GM21447 (cell line): ENCODE measurements around the gene SLC29A1.
A peak's percentile ranks its signal among the peaks of the same experiment; 100 is the strongest.

Source experiments
- ATAC-seq: cut with Tn5 transposase; IDR thresholded peaks from one replicate; pipeline ENCODE4 v1.9.1; 2021; ENCODE audit not compliant: unreplicated experiment

SLC29A1 gene

GRCh38 chr6:44251576-44252524, 28.5 kb downstream of the SLC29A1 start:
- no peak for ATAC-seq

GRCh38 chr6:44253307-44254101, 30.1 kb downstream of the SLC29A1 start:
- no peak for ATAC-seq

- no peak for ATAC-seq
Measured at GRCh38 chr6:44254191-44255104, 31.1 kb downstream of the SLC29A1 start.

- ATAC-seq, result no peak
Measured at GRCh38 chr6:44255105-44255808, 31.9 kb downstream of the SLC29A1 start.

- no peak for ATAC-seq
Measured at GRCh38 chr6:44255871-44256774, 32.7 kb downstream of the SLC29A1 start.

- ATAC-seq, result no peak
Measured at GRCh38 chr6:44256775-44257024, 33.3 kb downstream of the SLC29A1 start.

GRCh38 chr6:44257025-44257752, 33.8 kb downstream of the SLC29A1 start, which contains the start of gene SLC35B2:
Gene SLC35B2 (minus strand): TSS chr6:44257528. CDS start chr6:44257410, 118 bp downstream.
- peak; percentile 27 for ATAC-seq

GRCh38 chr6:44257753-44258324, 34.4 kb downstream of the SLC29A1 start:
- peak; percentile 17 for ATAC-seq

GRCh38 chr6:44258325-44258863, 35.0 kb downstream of the SLC29A1 start:
- ATAC-seq, result no peak

GRCh38 chr6:44258921-44259320, 35.5 kb downstream of the SLC29A1 start:
- no peak for ATAC-seq

- no peak for ATAC-seq
Measured at GRCh38 chr6:44260011-44260410, 36.6 kb downstream of the SLC29A1 start.

GRCh38 chr6:44260451-44261297, 37.3 kb downstream of the SLC29A1 start:
- ATAC-seq, result no peak

GRCh38 chr6:44261581-44261980, 38.2 kb downstream of the SLC29A1 start:
- no peak for ATAC-seq

- ATAC-seq, result no peak
Measured at GRCh38 chr6:44262467-44263353, 39.3 kb downstream of the SLC29A1 start.

- no peak for ATAC-seq
Measured at GRCh38 chr6:44263354-44264100, 40.1 kb downstream of the SLC29A1 start.
